Body of pancreas (tissue), 4 donors: ENCODE measurements around the gene TSC1. TPM values are rescaled to one million over a fixed set of nuclear protein-coding genes. Genes with fewer than 3 reads are reported as not detected.

Source experiments
- ATAC-seq: fragments of 150-250 bp; one replicate; pipeline ENCODE4 v1.9.1; 2016
- DNase-seq, 4 donors: peaks; one replicate each; pipeline ENCODE4 v3.0.0-alpha.2; 2019
- H3K27ac ChIP-seq, 4 donors: fragments of 200-600 bp; sonication (generic); 1 replicate in 3 of 4; 2 replicates in 1 of 4; pipeline versions ENCODE4 v1.5.1 to v1.6.1; 2016 to 2019; ENCODE audit warnings: mild to moderate bottlenecking in 1 of 4, mixed read lengths in 1 of 4, moderate library complexity in 1 of 4
- H3K27me3 ChIP-seq, 2 donors: fragments of 200-600 bp; sonication (generic); one replicate each; pipeline ENCODE4 v1.6.0; 2016; ENCODE audit warnings: mild to moderate bottlenecking in 1 of 2
- H3K36me3 ChIP-seq, 2 donors: fragments of 200-600 bp; sonication (generic); replicated peaks in 1 of 2; 2 replicates each; pipeline ENCODE4 v1.5.1; 2016; ENCODE audit warnings: low read depth in 2 of 2; ENCODE audit not compliant: insufficient read depth in 1 of 2
- H3K4me1 ChIP-seq: fragments of 200-600 bp; sonication (generic); one replicate; pipeline ENCODE4 v1.6.0; 2016
- H3K4me3 ChIP-seq, 2 donors: fragments of 200-600 bp; sonication (generic); 1 replicate in 1 of 2; 2 replicates in 1 of 2; pipeline ENCODE4 v1.5.1; 2016 to 2019
- H3K9me3 ChIP-seq, 3 donors: fragments of 200-600 bp; sonication (generic); 1 replicate in 2 of 3; 2 replicates in 1 of 3; pipeline ENCODE4 v1.5.1; 2016
- CTCF ChIP-seq, 7 experiments: fragments of 450-650 bp in 4 of 7; fragments of 200-600 bp in 3 of 7; sonication (generic) in 3 of 7; IDR thresholded peaks; one replicate each; pipeline ENCODE4 v1.5.1; 2016 to 2019; ENCODE audit warnings: antibody characterized with exemption in 7 of 7
- POLR2A ChIP-seq, 3 donors: fragments of 450-650 bp; IDR thresholded peaks; one replicate each; pipeline ENCODE4 v1.6.1; 2016; ENCODE audit warnings: antibody characterized with exemption in 3 of 3, mild to moderate bottlenecking in 2 of 3
- WGBS, 2 donors: methylation state at CpG; one replicate each; pipeline ENCODE4 v1.1.5; 2017; 5-methylcytosine and 5-hydroxymethylcytosine counted together
- intact Hi-C: fragments of 100-400 bp; cut with DNase I; formaldehyde crosslinking; loops from one replicate; pipeline ENCODE4 v1.15.1; 2023
- total RNA-seq, 2 donors: library from RNA; depleted of rRNA; stranded (reverse); fragments of >200 nt; gene quantifications; one replicate each; pipeline ENCODE4 v1.1.0, GENCODE V29; 2016

The TSC1 gene
- total RNA-seq, 2 donors from 2014 or later, result 44.1 to 47.1 TPM

GRCh38 chr9:132919614-132920268 is 24.7 kb downstream of the TSC1 start:
- no peaks in the 10 kb centered on the region for H3K9me3 ChIP-seq
- H3K4me1 ChIP-seq, result no peaks in the 10 kb centered on the region
- H3K36me3 ChIP-seq, result peaks cover 0 to 30% of the 10 kb centered on the region in 2 donors
- WGBS, 2 donors, result 86 to 94% methylated on average over 7 of the region's 7 CpGs
- no peak overlapping the region for H3K4me3 ChIP-seq
- ATAC-seq (no peak), DNase-seq (no peak)
- TF ChIP-seq CTCF (IDR thresholded peaks at IDR 0.05) (no peak), POLR2A (IDR thresholded peaks at IDR 0.05) (no peak)
- H3K27me3 ChIP-seq, result no peaks in the 10 kb centered on the region
- intact Hi-C loops, result no loop called here
- no peak overlapping the region for H3K27ac ChIP-seq

- no peak for DNase-seq
- no peaks in the 10 kb centered on the region for H3K9me3 ChIP-seq
- H3K36me3 ChIP-seq, result peaks cover 7 to 22% of the 10 kb centered on the region in 2 donors
- no peak overlapping the region for H3K4me3 ChIP-seq
- TF ChIP-seq POLR2A (IDR thresholded peaks at IDR 0.05), result no peak
- TF ChIP-seq CTCF (IDR thresholded peaks at IDR 0.05), result no peak
- no peaks in the 10 kb centered on the region for H3K27me3 ChIP-seq
- intact Hi-C loops, result no loop called here
- H3K27ac ChIP-seq, result no peak overlapping the region
- no peaks in the 10 kb centered on the region for H3K4me1 ChIP-seq
- WGBS, 2 donors, result 92 to 98% methylated on average over 6 of the region's 6 CpGs
- no peak for ATAC-seq
Measured at GRCh38 chr9:132914924-132915323, 29.5 kb downstream of the TSC1 start.

GRCh38 chr9:132912131-132912530 is 32.3 kb downstream of the TSC1 start:
- Histone ChIP-seq H3K36me3 (peaks cover 7 to 18% of the 10 kb centered on the region in 2 donors), H3K4me1 (no peaks in the 10 kb centered on the region), H3K9me3 (no peaks in the 10 kb centered on the region), H3K27ac (no peak overlapping the region), H3K27me3 (no peaks in the 10 kb centered on the region), H3K4me3 (no peak overlapping the region)
- DNase-seq (no peak), ATAC-seq (no peak)
- intact Hi-C loops, result no loop called here
- TF ChIP-seq CTCF (IDR thresholded peaks at IDR 0.05), result no peak
- no peak for TF ChIP-seq POLR2A (IDR thresholded peaks at IDR 0.05)
- WGBS, 2 donors, result 95 to 98% methylated on average over 4 of the region's 4 CpGs

- H3K27ac ChIP-seq, result no peak overlapping the region
- ATAC-seq, result no peak
- 92 to 93% methylated on average over 6 of the region's 6 CpGs for WGBS, 2 donors
Measured at GRCh38 chr9:132910376-132910775, 34.0 kb downstream of the TSC1 start.

More at GRCh38 chr9:132910376-132910775, 34.0 kb downstream of the TSC1 start:
- H3K4me3 ChIP-seq, result no peak overlapping the region
- intact Hi-C loops, result no loop called here
- peaks cover 7 to 16% of the 10 kb centered on the region in 2 donors for H3K36me3 ChIP-seq
- TF ChIP-seq POLR2A (IDR thresholded peaks at IDR 0.05) (no peak), CTCF (IDR thresholded peaks at IDR 0.05) (no peak)
- DNase-seq, result no peak
- H3K27me3 ChIP-seq, result no peaks in the 10 kb centered on the region
- no peaks in the 10 kb centered on the region for H3K4me1 ChIP-seq
- H3K9me3 ChIP-seq, result no peaks in the 10 kb centered on the region
